Natural killer cell (primary cell): ENCODE measurements around the gene PCLO. TPM values are rescaled to one million over a fixed set of nuclear protein-coding genes. Genes with fewer than 3 reads are reported as not detected.
"Not testable (repeated sequence)": the region's sequence is repeated elsewhere in the genome, so short reads cannot be mapped to it uniquely, and the experiment has no call there.

Experiments used
- ATAC-seq, 3 donors: fragments of 150-1000 bp in 2 of 3; fragments of 200-7000 bp in 1 of 3; cut with Tn5 transposase; 1 replicate in 1 of 3; 2 replicates in 2 of 3; pipeline ENCODE4 v1.10.0; 2021; ENCODE audit warnings: mild to moderate bottlenecking in 2 of 3, moderate library complexity in 2 of 3
- DNase-seq, 2 donors: peaks; one replicate each; pipeline versions ENCODE4 v3.0.0 to v3.0.0-alpha.2; 2013 to 2021; ENCODE audit warnings: mixed read lengths in 1 of 2
- H3K27ac ChIP-seq: one replicate; pipeline ENCODE4 v1.5.1; 2013; ENCODE audit warnings: mild to moderate bottlenecking, low read length
- H3K27me3 ChIP-seq: one replicate; pipeline ENCODE4 v1.6.1; 2013; ENCODE audit warnings: low read length; ENCODE audit not compliant: control insufficient read depth, insufficient read depth
- H3K36me3 ChIP-seq: one replicate; pipeline ENCODE4 v1.6.1; 2013; ENCODE audit warnings: low read length; ENCODE audit not compliant: control insufficient read depth, insufficient read depth
- H3K4me1 ChIP-seq: one replicate; pipeline ENCODE4 v1.6.1; 2013; ENCODE audit warnings: low read length; ENCODE audit not compliant: control insufficient read depth, insufficient read depth
- H3K4me3 ChIP-seq: one replicate; pipeline ENCODE4 v1.5.1; 2013; ENCODE audit warnings: low read length
- H3K9me3 ChIP-seq: one replicate; pipeline ENCODE4 v1.6.1; 2013; ENCODE audit warnings: low read length; ENCODE audit not compliant: control insufficient read depth, insufficient read depth
- H3K27ac Mint-ChIP-seq, 2 donors: one replicate each; pipeline ENCODE4 v1.8.0; 2022; ENCODE audit warnings: mild to moderate bottlenecking in 2 of 2, mixed read lengths in 2 of 2, moderate library complexity in 1 of 2
- H3K27me3 Mint-ChIP-seq, 2 donors: one replicate each; pipeline ENCODE4 v1.8.0; 2022; ENCODE audit warnings: low read depth in 2 of 2, mixed read lengths in 2 of 2
- H3K36me3 Mint-ChIP-seq: one replicate; pipeline ENCODE4 v1.8.0; 2022; ENCODE audit warnings: mixed read lengths
- H3K4me1 Mint-ChIP-seq, 2 donors: one replicate each; pipeline ENCODE4 v1.8.0; 2022; ENCODE audit warnings: mixed read lengths in 2 of 2
- H3K4me3 Mint-ChIP-seq: one replicate; pipeline ENCODE4 v1.8.0; 2022; ENCODE audit warnings: mild to moderate bottlenecking, moderate library complexity, mixed read lengths
- H3K9me3 Mint-ChIP-seq, 2 donors: one replicate each; pipeline ENCODE4 v1.8.0; 2022; ENCODE audit warnings: mixed read lengths in 2 of 2
- CTCF ChIP-seq: fragments of 200-600 bp; IDR thresholded peaks from one replicate; pipeline ENCODE4 v1.8.0; 2022; ENCODE audit warnings: antibody characterized with exemption
- WGBS: methylation state at CpG from one replicate; pipeline ENCODE4 v1.1.7; 2013; ENCODE audit warnings: missing lambda C conversion rate; ENCODE audit not compliant: insufficient coverage; 5-methylcytosine and 5-hydroxymethylcytosine counted together
- intact Hi-C: fragments of 100-400 bp; cut with micrococcal nuclease; formaldehyde crosslinking; loops from one replicate; pipeline ENCODE4 v1.14.2; 2022
- total RNA-seq, 4 donors: library from RNA; stranded (reverse); fragments of 120-200 nt in 1 of 4; gene quantifications; one replicate each; pipeline versions ENCODE4 v1.2.3 to v1.2.4, GENCODE V29; 2013 to 2022

PCLO gene
- total RNA-seq, 3 donors from 2014 or later (not counting 1 experiment from before 2014, with no cell fraction given) = not detected

- no peak overlapping the region for H3K4me3 Mint-ChIP-seq
- no peak overlapping the region for H3K27ac ChIP-seq
- WGBS = 63% methylated on average over 3 of the region's 3 CpGs
- no peaks in the 10 kb centered on the region for H3K36me3 ChIP-seq
- H3K27me3 ChIP-seq = no peaks in the 10 kb centered on the region
- no peaks in the 10 kb centered on the region for H3K36me3 Mint-ChIP-seq
- peaks cover 0 to 4% of the 10 kb centered on the region in 2 donors for H3K4me1 Mint-ChIP-seq
- H3K27ac Mint-ChIP-seq = no peak overlapping the region
- no peaks in the 10 kb centered on the region for H3K27me3 Mint-ChIP-seq
- no peak overlapping the region for H3K4me3 ChIP-seq
- no peaks in the 10 kb centered on the region for H3K9me3 Mint-ChIP-seq
- no peak for ATAC-seq
- no peak for DNase-seq
- intact Hi-C loops = loop anchor here (10.0 kb wide), 1 partner anchor 118 kb away; no protein-coding TSS in a partner anchor
- H3K4me1 ChIP-seq = no peaks in the 10 kb centered on the region
- no peak for TF ChIP-seq CTCF
- no peaks in the 10 kb centered on the region for H3K9me3 ChIP-seq
Measured at GRCh38 chr7:82722946-82723345, 439.7 kb downstream of the PCLO start.

GRCh38 chr7:82715344-82715743, 447.3 kb downstream of the PCLO start:
- DNase-seq = no peak
- H3K27me3 Mint-ChIP-seq = no peaks in the 10 kb centered on the region
- H3K4me1 Mint-ChIP-seq = peaks cover 7 to 11% of the 10 kb centered on the region in 2 donors
- no peak overlapping the region for H3K27ac ChIP-seq
- no peaks in the 10 kb centered on the region for H3K36me3 ChIP-seq
- no peak overlapping the region for H3K4me3 ChIP-seq
- peak in 2 of 3 donors; percentile 53 to 57 for ATAC-seq
- WGBS = 84% methylated on average over 2 of the region's 2 CpGs
- no peaks in the 10 kb centered on the region for H3K27me3 ChIP-seq
- TF ChIP-seq CTCF = no peak
- no peaks in the 10 kb centered on the region for H3K36me3 Mint-ChIP-seq
- no peaks in the 10 kb centered on the region for H3K9me3 Mint-ChIP-seq
- H3K9me3 ChIP-seq = no peaks in the 10 kb centered on the region
- no peak overlapping the region for H3K27ac Mint-ChIP-seq
- no peak overlapping the region for H3K4me3 Mint-ChIP-seq
- H3K4me1 ChIP-seq = no peaks in the 10 kb centered on the region
- intact Hi-C loops = no loop called here

- intact Hi-C loops = no loop called here
- no peak overlapping the region for H3K27ac ChIP-seq
- 93% methylated on average over 2 of the region's 2 CpGs for WGBS
- TF ChIP-seq CTCF = no peak
- Mint-ChIP-seq H3K27ac (no peak overlapping the region), H3K9me3 (no peaks in the 10 kb centered on the region), H3K36me3 (no peaks in the 10 kb centered on the region), H3K4me3 (no peak overlapping the region), H3K27me3 (no peaks in the 10 kb centered on the region), H3K4me1 (peaks cover 7 to 11% of the 10 kb centered on the region in 2 donors)
- H3K36me3 ChIP-seq = no peaks in the 10 kb centered on the region
- ATAC-seq = no peak
- DNase-seq = no peak
- no peaks in the 10 kb centered on the region for H3K9me3 ChIP-seq
- H3K4me3 ChIP-seq = no peak overlapping the region
- no peaks in the 10 kb centered on the region for H3K27me3 ChIP-seq
- H3K4me1 ChIP-seq = no peaks in the 10 kb centered on the region
Measured at GRCh38 chr7:82714883-82715282, 447.8 kb downstream of the PCLO start.

DNA sequence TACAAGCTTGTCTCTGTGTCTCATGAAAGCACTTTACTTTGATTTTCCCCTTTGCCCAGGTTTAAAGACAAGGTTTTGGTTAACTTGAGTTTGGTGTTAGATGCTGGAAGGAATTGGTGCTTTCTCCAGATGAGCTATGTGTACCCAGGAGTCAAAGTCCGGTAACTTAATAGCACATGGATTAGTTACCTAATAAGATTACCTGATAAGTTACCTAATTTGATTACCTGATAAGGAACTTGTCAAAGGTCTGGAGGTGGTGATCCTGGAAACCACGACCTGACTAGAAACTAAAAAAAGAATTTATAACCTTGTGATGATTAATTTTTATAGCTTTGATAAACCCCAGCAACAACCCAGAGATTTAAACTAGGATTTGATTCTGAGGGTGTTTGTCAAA, 449.2 kb downstream of the PCLO start:
- Histone ChIP-seq H3K36me3 (no peaks in the 10 kb centered on the region), H3K9me3 (no peaks in the 10 kb centered on the region), H3K4me1 (no peaks in the 10 kb centered on the region), H3K27me3 (no peaks in the 10 kb centered on the region), H3K4me3 (no peak overlapping the region), H3K27ac (no peak overlapping the region)
- intact Hi-C loops = no loop called here
- 100% methylated on average over 2 of the region's 2 CpGs for WGBS
- no peak overlapping the region for H3K4me3 Mint-ChIP-seq
- no peak overlapping the region for H3K27ac Mint-ChIP-seq
- no peak for TF ChIP-seq CTCF
- peaks cover 7 to 11% of the 10 kb centered on the region in 2 donors for H3K4me1 Mint-ChIP-seq
- H3K9me3 Mint-ChIP-seq = no peaks in the 10 kb centered on the region
- no peak for ATAC-seq
- no peaks in the 10 kb centered on the region for H3K27me3 Mint-ChIP-seq
- H3K36me3 Mint-ChIP-seq = no peaks in the 10 kb centered on the region
- DNase-seq = no peak

DNA sequence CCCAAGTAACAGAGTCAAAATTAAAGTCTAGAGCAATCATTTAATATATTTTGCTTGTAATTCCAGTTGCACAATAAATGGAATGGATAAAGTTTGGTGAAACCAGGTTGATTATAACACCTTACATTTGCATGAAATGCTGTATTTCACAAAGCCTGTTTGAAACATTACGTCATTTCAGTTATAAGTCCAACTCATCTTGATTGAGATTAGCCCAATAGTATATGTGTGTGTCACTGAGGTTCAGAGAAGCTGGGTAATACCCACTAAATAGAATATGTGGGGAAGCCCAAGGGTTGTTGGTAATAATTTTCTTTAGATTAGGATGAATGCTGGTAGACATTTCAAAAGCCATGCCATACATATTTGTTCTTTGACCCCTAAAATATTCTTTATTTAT, 456.3 kb downstream of the PCLO start:
- WGBS = no CpG with 5 or more reads among the region's 1 CpG
- H3K4me1 ChIP-seq, H3K36me3 ChIP-seq, ATAC-seq, H3K36me3 Mint-ChIP-seq, H3K27ac Mint-ChIP-seq, H3K4me1 Mint-ChIP-seq, H3K27me3 Mint-ChIP-seq, H3K9me3 Mint-ChIP-seq, H3K27ac ChIP-seq, intact Hi-C loops, H3K9me3 ChIP-seq, H3K4me3 ChIP-seq, DNase-seq, H3K4me3 Mint-ChIP-seq, H3K27me3 ChIP-seq: not testable (repeated sequence)
